T-helper 1 cell treated with Interleukin-12 subunit alpha and Interleukin-12 subunit beta and Interleukin-4 antibody, amounts not matched to agents 30 μg/mL and 1 μg/mL, for 36 hours (primary cell): ENCODE measurements around the gene ATP2B2.
"Not testable (repeated sequence)": the region's sequence is repeated elsewhere in the genome, so short reads cannot be mapped to it uniquely, and the experiment has no call there.

ENCODE experiments used
- H3K27ac Mint-ChIP-seq: one replicate; pipeline ENCODE4 v1.8.0; 2021; ENCODE audit warnings: mild to moderate bottlenecking, mixed read lengths
- H3K27me3 Mint-ChIP-seq: one replicate; pipeline ENCODE4 v1.8.0; 2021; ENCODE audit warnings: low read depth, mixed read lengths
- H3K36me3 Mint-ChIP-seq: one replicate; pipeline ENCODE4 v1.8.0; 2021; ENCODE audit warnings: low read depth, mixed read lengths
- H3K4me1 Mint-ChIP-seq: one replicate; pipeline ENCODE4 v1.8.0; 2021; ENCODE audit warnings: low read depth, mixed read lengths
- H3K4me3 Mint-ChIP-seq: one replicate; pipeline ENCODE4 v1.8.0; 2021; ENCODE audit warnings: mild to moderate bottlenecking, moderate library complexity, mixed read lengths
- H3K9me3 Mint-ChIP-seq: one replicate; pipeline ENCODE4 v1.8.0; 2021; ENCODE audit warnings: mixed read lengths

Gene ATP2B2

GRCh38 chr3:10546181-10546624, 40.8 kb upstream of the ATP2B2 start:
- Mint-ChIP-seq H3K4me1 (peaks cover 11% of the 10 kb centered on the region), H3K36me3 (no peaks in the 10 kb centered on the region), H3K27ac (no peak overlapping the region), H3K4me3 (no peak overlapping the region), H3K9me3 (peaks cover 16% of the 10 kb centered on the region), H3K27me3 (peaks cover 6% of the 10 kb centered on the region)

GRCh38 chr3:10542518-10542917, 37.1 kb upstream of the ATP2B2 start:
- Mint-ChIP-seq H3K4me1 (no peaks in the 10 kb centered on the region), H3K27ac (no peak overlapping the region), H3K36me3 (no peaks in the 10 kb centered on the region), H3K9me3 (peaks cover 16% of the 10 kb centered on the region), H3K27me3 (peaks cover 17% of the 10 kb centered on the region), H3K4me3 (no peak overlapping the region)

GRCh38 chr3:10540347-10540746, 35.0 kb upstream of the ATP2B2 start:
- not testable (repeated sequence) for H3K27ac Mint-ChIP-seq, H3K36me3 Mint-ChIP-seq, H3K4me3 Mint-ChIP-seq, H3K4me1 Mint-ChIP-seq
- peaks cover 16% of the 10 kb centered on the region for H3K9me3 Mint-ChIP-seq
- peaks cover 20% of the 10 kb centered on the region for H3K27me3 Mint-ChIP-seq

- Mint-ChIP-seq H3K9me3 (no peaks in the 10 kb centered on the region), H3K4me1 (no peaks in the 10 kb centered on the region), H3K27ac (no peak overlapping the region), H3K36me3 (no peaks in the 10 kb centered on the region), H3K4me3 (no peak overlapping the region), H3K27me3 (peaks cover 9% of the 10 kb centered on the region)
These were observed 28.7 kb upstream of the ATP2B2 start for GRCh38 chr3:10534066-10534465.

GRCh38 chr3:10533737-10534023, 28.3 kb upstream of the ATP2B2 start:
- no peak overlapping the region for H3K27ac Mint-ChIP-seq
- H3K4me3 Mint-ChIP-seq, result no peak overlapping the region
- H3K36me3 Mint-ChIP-seq, result no peaks in the 10 kb centered on the region
- no peaks in the 10 kb centered on the region for H3K4me1 Mint-ChIP-seq
- no peaks in the 10 kb centered on the region for H3K9me3 Mint-ChIP-seq
- H3K27me3 Mint-ChIP-seq, result peaks cover 5% of the 10 kb centered on the region

- Mint-ChIP-seq H3K27me3 (peaks cover 3% of the 10 kb centered on the region), H3K4me1 (no peaks in the 10 kb centered on the region), H3K4me3 (no peak overlapping the region), H3K27ac (no peak overlapping the region), H3K36me3 (no peaks in the 10 kb centered on the region), H3K9me3 (no peaks in the 10 kb centered on the region)
These were observed 27.8 kb upstream of the ATP2B2 start for GRCh38 chr3:10532939-10533736.

GRCh38 chr3:10531031-10531430, 25.6 kb upstream of the ATP2B2 start:
- Mint-ChIP-seq H3K4me3 (no peak overlapping the region), H3K27me3 (no peaks in the 10 kb centered on the region), H3K27ac (no peak overlapping the region), H3K36me3 (no peaks in the 10 kb centered on the region), H3K9me3 (no peaks in the 10 kb centered on the region), H3K4me1 (no peaks in the 10 kb centered on the region)

- peaks cover 6% of the 10 kb centered on the region for H3K27me3 Mint-ChIP-seq
- no peak overlapping the region for H3K4me3 Mint-ChIP-seq
- H3K36me3 Mint-ChIP-seq, result no peaks in the 10 kb centered on the region
- H3K4me1 Mint-ChIP-seq, result no peaks in the 10 kb centered on the region
- H3K27ac Mint-ChIP-seq, result no peak overlapping the region
- no peaks in the 10 kb centered on the region for H3K9me3 Mint-ChIP-seq
These were observed 24.9 kb upstream of the ATP2B2 start for GRCh38 chr3:10530241-10530640.

GRCh38 chr3:10529809-10530208, 24.4 kb upstream of the ATP2B2 start:
- no peak overlapping the region for H3K27ac Mint-ChIP-seq
- no peaks in the 10 kb centered on the region for H3K36me3 Mint-ChIP-seq
- H3K4me1 Mint-ChIP-seq, result no peaks in the 10 kb centered on the region
- H3K27me3 Mint-ChIP-seq, result peaks cover 9% of the 10 kb centered on the region
- H3K4me3 Mint-ChIP-seq, result no peak overlapping the region
- no peaks in the 10 kb centered on the region for H3K9me3 Mint-ChIP-seq

GRCh38 chr3:10528046-10528445, 22.7 kb upstream of the ATP2B2 start:
- Mint-ChIP-seq H3K36me3 (no peaks in the 10 kb centered on the region), H3K27me3 (peaks cover 26% of the 10 kb centered on the region), H3K4me3 (no peak overlapping the region), H3K27ac (no peak overlapping the region), H3K9me3 (no peaks in the 10 kb centered on the region), H3K4me1 (no peaks in the 10 kb centered on the region)

- Mint-ChIP-seq H3K4me3 (no peak overlapping the region), H3K27ac (no peak overlapping the region), H3K27me3 (peaks cover 26% of the 10 kb centered on the region), H3K9me3 (no peaks in the 10 kb centered on the region), H3K4me1 (no peaks in the 10 kb centered on the region), H3K36me3 (no peaks in the 10 kb centered on the region)
These were observed 22.1 kb upstream of the ATP2B2 start for GRCh38 chr3:10527295-10528001.

- no peaks in the 10 kb centered on the region for H3K9me3 Mint-ChIP-seq
- H3K4me3 Mint-ChIP-seq, result no peak overlapping the region
- no peaks in the 10 kb centered on the region for H3K36me3 Mint-ChIP-seq
- no peaks in the 10 kb centered on the region for H3K4me1 Mint-ChIP-seq
- H3K27me3 Mint-ChIP-seq, result peaks cover 32% of the 10 kb centered on the region
- no peak overlapping the region for H3K27ac Mint-ChIP-seq
These were observed 21.0 kb upstream of the ATP2B2 start for GRCh38 chr3:10526366-10526765.

GRCh38 chr3:10524799-10525301, 19.5 kb upstream of the ATP2B2 start:
- Mint-ChIP-seq H3K27me3 (peaks cover 32% of the 10 kb centered on the region), H3K27ac (no peak overlapping the region), H3K4me3 (no peak overlapping the region), H3K9me3 (no peaks in the 10 kb centered on the region), H3K4me1 (no peaks in the 10 kb centered on the region), H3K36me3 (no peaks in the 10 kb centered on the region)

GRCh38 chr3:10524270-10524669, 18.9 kb upstream of the ATP2B2 start:
- Mint-ChIP-seq H3K27ac (no peak overlapping the region), H3K4me3 (no peak overlapping the region), H3K36me3 (no peaks in the 10 kb centered on the region), H3K4me1 (no peaks in the 10 kb centered on the region), H3K9me3 (no peaks in the 10 kb centered on the region), H3K27me3 (peaks cover 32% of the 10 kb centered on the region)

GRCh38 chr3:10523561-10523960, 18.2 kb upstream of the ATP2B2 start:
- Mint-ChIP-seq H3K36me3 (no peaks in the 10 kb centered on the region), H3K4me3 (no peak overlapping the region), H3K27me3 (peaks cover 32% of the 10 kb centered on the region), H3K9me3 (no peaks in the 10 kb centered on the region), H3K27ac (no peak overlapping the region), H3K4me1 (no peaks in the 10 kb centered on the region)
